Calu3 (cell line): Measurements from ENCODE around the gene TNIK. TPM values are rescaled to one million over a fixed set of nuclear protein-coding genes. Genes with fewer than 3 reads are reported as not detected.
A peak's percentile ranks its signal among the peaks of the same experiment; 100 is the strongest.

Experiments
- BruUV-seq: library from RNA; stranded (reverse); fragments of 400-500 nt; replicated peaks from 2 replicates; lab custom pipeline; 2021; lab: Mats Ljungman, UMichigan
- CTCF ChIA-PET: fragments of 300-600 bp; sonication (Branson Sonifier 250); formaldehyde crosslinking; loops from one replicate; lab custom pipeline; 2022; ENCODE audit warnings: antibody characterized with exemption; lab: Charles Lee
- DNase-seq: peaks from one replicate; pipeline ENCODE4 v3.0.0; 2022
- H3K27ac Mint-ChIP-seq: one replicate; pipeline ENCODE4 v1.8.0; 2022; ENCODE audit warnings: mixed read lengths; ENCODE audit not compliant: unreplicated experiment
- H3K27me3 Mint-ChIP-seq: one replicate; pipeline ENCODE4 v1.8.0; 2022; ENCODE audit warnings: mixed read lengths; ENCODE audit not compliant: unreplicated experiment
- H3K36me3 Mint-ChIP-seq: one replicate; pipeline ENCODE4 v1.8.0; 2022; ENCODE audit warnings: mild to moderate bottlenecking, moderate library complexity, mixed read lengths; ENCODE audit not compliant: insufficient read depth, unreplicated experiment
- H3K4me1 Mint-ChIP-seq: one replicate; pipeline ENCODE4 v1.8.0; 2022; ENCODE audit warnings: mild to moderate bottlenecking, low read depth, mixed read lengths; ENCODE audit not compliant: unreplicated experiment
- H3K4me3 Mint-ChIP-seq: one replicate; pipeline ENCODE4 v1.8.0; 2022; ENCODE audit warnings: mild to moderate bottlenecking, low read depth, moderate library complexity, mixed read lengths; ENCODE audit not compliant: unreplicated experiment
- H3K9me3 Mint-ChIP-seq: one replicate; pipeline ENCODE4 v1.8.0; 2022; ENCODE audit warnings: low read depth, mixed read lengths; ENCODE audit not compliant: unreplicated experiment
- CTCF ChIP-seq: fragments of 200-600 bp; IDR thresholded peaks from one replicate; pipeline ENCODE4 v1.8.0; 2022; ENCODE audit warnings: antibody characterized with exemption; ENCODE audit not compliant: unreplicated experiment
- intact Hi-C: fragments of 100-400 bp; cut with micrococcal nuclease; formaldehyde crosslinking; loops from one replicate; pipeline ENCODE4 v1.10.0; 2022; ENCODE audit not compliant: unreplicated experiment
- total RNA-seq: library from RNA; stranded (reverse); gene quantifications from 2 replicates; pipeline ENCODE4 v1.2.3, GENCODE V29; 2022

TNIK gene
- total RNA-seq, 1 experiment from 2014 or later: 19.7 TPM

GRCh38 chr3:171270541-171270940 is 189.7 kb downstream of the TNIK start:
- no peak for TF ChIP-seq CTCF
- no peaks in the 10 kb centered on the region for H3K27me3 Mint-ChIP-seq
- BruUV-seq: no TSS peak
- H3K27ac Mint-ChIP-seq: no peak overlapping the region
- CTCF ChIA-PET: no interaction called here
- no peak for DNase-seq
- peaks cover 13% of the 10 kb centered on the region for H3K4me1 Mint-ChIP-seq
- peaks cover 4% of the 10 kb centered on the region for H3K9me3 Mint-ChIP-seq
- no peaks in the 10 kb centered on the region for H3K36me3 Mint-ChIP-seq
- no peak overlapping the region for H3K4me3 Mint-ChIP-seq
- intact Hi-C loops: no loop called here

- Mint-ChIP-seq H3K9me3 (peaks cover 4% of the 10 kb centered on the region), H3K4me3 (no peak overlapping the region), H3K27ac (no peak overlapping the region), H3K27me3 (no peaks in the 10 kb centered on the region), H3K36me3 (no peaks in the 10 kb centered on the region), H3K4me1 (peaks cover 14% of the 10 kb centered on the region)
- no peak for DNase-seq
- CTCF ChIA-PET: interaction anchor here (1.2 kb wide), 1 partner anchor 16 kb away, joined by 3 read pairs; no protein-coding TSS in a partner anchor
- no TSS peak for BruUV-seq
- intact Hi-C loops: no loop called here
- TF ChIP-seq CTCF: no peak
Observed at GRCh38 chr3:171269542-171269941, 190.7 kb downstream of the TNIK start.

- Mint-ChIP-seq H3K9me3 (peaks cover 4% of the 10 kb centered on the region), H3K36me3 (no peaks in the 10 kb centered on the region), H3K4me3 (no peak overlapping the region), H3K4me1 (peaks cover 14% of the 10 kb centered on the region), H3K27me3 (no peaks in the 10 kb centered on the region), H3K27ac (peak overlapping the region; percentile 7)
- no peak for TF ChIP-seq CTCF
- intact Hi-C loops: no loop called here
- DNase-seq: no peak
- BruUV-seq: no TSS peak
- CTCF ChIA-PET: interaction anchor here (0.6 kb wide), 1 partner anchor 26 kb away, joined by 3 read pairs; no protein-coding TSS in a partner anchor
Observed at GRCh38 chr3:171268677-171269076, 191.5 kb downstream of the TNIK start.

- no peak for TF ChIP-seq CTCF
- Mint-ChIP-seq H3K4me1 (peaks cover 29% of the 10 kb centered on the region), H3K4me3 (no peak overlapping the region), H3K9me3 (peaks cover 4% of the 10 kb centered on the region), H3K27ac (no peak overlapping the region), H3K27me3 (no peaks in the 10 kb centered on the region), H3K36me3 (no peaks in the 10 kb centered on the region)
- no TSS peak for BruUV-seq
- CTCF ChIA-PET: no interaction called here
- no peak for DNase-seq
- intact Hi-C loops: no loop called here
Observed at GRCh38 chr3:171267104-171267503, 193.1 kb downstream of the TNIK start.
